Activated T-helper 1 cell treated with anti-CD3 and anti-CD28 coated beads, Interleukin-2, amount 50 U/mL, for 16 hours (primary cell): Measurements from ENCODE around the gene ANAPC10.
A peak's percentile ranks its signal among the peaks of the same experiment; 100 is the strongest.
"Not testable (repeated sequence)": the region's sequence is repeated elsewhere in the genome, so short reads cannot be mapped to it uniquely, and the experiment has no call there.

Source experiments
- DNase-seq, 2 donors: peaks; one replicate each; pipeline ENCODE4 v3.0.0-alpha.2; 2020; ENCODE audit warnings: low read depth in 1 of 2, low spot score in 1 of 2

ANAPC10 gene

GRCh38 chr4:145097821-145098674 lies at the start of gene ANAPC10, which contains the start of gene ABCE1:
Gene ANAPC10 (minus strand): TSS chr4:145098196. CDS start chr4:145096099, 2,097 bp downstream.
Gene ABCE1 (plus strand): TSS chr4:145098311. CDS start chr4:145104413, 6,102 bp downstream.
- peak; percentile 90 to 92 for DNase-seq

- not testable (repeated sequence) for DNase-seq
Observed at GRCh38 chr4:145136219-145136618, 38.2 kb upstream of the ANAPC10 start.

- DNase-seq = no peak
Observed at GRCh38 chr4:145132511-145133098, 34.6 kb upstream of the ANAPC10 start.

GRCh38 chr4:145131848-145132247 lies 33.9 kb upstream of the ANAPC10 start:
- no peak for DNase-seq

- no peak for DNase-seq
Observed at GRCh38 chr4:145130788-145131399, 32.9 kb upstream of the ANAPC10 start.

- DNase-seq = no peak
Observed at GRCh38 chr4:145130130-145130529, 32.1 kb upstream of the ANAPC10 start.

- no peak for DNase-seq
Observed at GRCh38 chr4:145125396-145125795, 27.4 kb upstream of the ANAPC10 start.

- DNase-seq = no peak
Observed at GRCh38 chr4:145108128-145108527, 10.1 kb upstream of the ANAPC10 start.

- no peak for DNase-seq
Observed at GRCh38 chr4:145107126-145107525, 9.1 kb upstream of the ANAPC10 start.

GRCh38 chr4:145103496-145103895 lies 5.5 kb upstream of the ANAPC10 start:
- no peak for DNase-seq

- no peak for DNase-seq
Observed at GRCh38 chr4:145102619-145103018, 4.6 kb upstream of the ANAPC10 start.

- DNase-seq = no peak
Observed at GRCh38 chr4:145101091-145101490, 3.1 kb upstream of the ANAPC10 start.

GRCh38 chr4:145099653-145100052 lies 1.7 kb upstream of the ANAPC10 start:
- no peak for DNase-seq

- peak in 1 of 2 donors; percentile 18 for DNase-seq
Observed at GRCh38 chr4:145098675-145099037, 660 bp upstream of the ANAPC10 start.

GRCh38 chr4:145097331-145097820 lies 620 bp downstream of the ANAPC10 start:
- DNase-seq = no peak

- DNase-seq = no peak
Observed at GRCh38 chr4:145093638-145094037, 4.4 kb downstream of the ANAPC10 start.

GRCh38 chr4:145090380-145090779 lies 7.6 kb downstream of the ANAPC10 start:
- DNase-seq = no peak

GRCh38 chr4:145083891-145084605 lies 13.9 kb downstream of the ANAPC10 start:
- no peak for DNase-seq

- no peak for DNase-seq
Observed at GRCh38 chr4:145081756-145082155, 16.2 kb downstream of the ANAPC10 start.

GRCh38 chr4:145076469-145076855 lies 21.5 kb downstream of the ANAPC10 start:
- DNase-seq = no peak

- no peak for DNase-seq
Observed at GRCh38 chr4:145075742-145076468, 22.1 kb downstream of the ANAPC10 start.
